GM04503 (cell line): ENCODE results near the gene SH3PXD2B.
"Not testable (repeated sequence)": the region's sequence is repeated elsewhere in the genome, so short reads cannot be mapped to it uniquely, and the experiment has no call there.

Source experiments
- DNase-seq: peaks from one replicate; pipeline ENCODE4 v3.0.0-alpha.2; 2012; ENCODE audit warnings: low read depth

Gene SH3PXD2B

GRCh38 chr5:172417983-172418630, 36.2 kb downstream of the SH3PXD2B start:
- DNase-seq = peak; percentile 92

GRCh38 chr5:172417130-172417841, 37.0 kb downstream of the SH3PXD2B start:
- no peak for DNase-seq

GRCh38 chr5:172415362-172416275, 38.7 kb downstream of the SH3PXD2B start:
- no peak for DNase-seq

GRCh38 chr5:172414531-172415361, 39.6 kb downstream of the SH3PXD2B start:
- DNase-seq = no peak

GRCh38 chr5:172413601-172414171, 40.6 kb downstream of the SH3PXD2B start:
- DNase-seq = no peak

GRCh38 chr5:172412724-172413286, 41.5 kb downstream of the SH3PXD2B start:
- DNase-seq = peak; percentile 96

- DNase-seq = no peak
These were observed 42.7 kb downstream of the SH3PXD2B start for GRCh38 chr5:172411484-172412072.

GRCh38 chr5:172410662-172411483, 43.5 kb downstream of the SH3PXD2B start:
- no peak for DNase-seq

GRCh38 chr5:172410160-172410559, 44.2 kb downstream of the SH3PXD2B start:
- DNase-seq = no peak

GRCh38 chr5:172409477-172409876, 44.8 kb downstream of the SH3PXD2B start:
- not testable (repeated sequence) for DNase-seq

- no peak for DNase-seq
These were observed 46.5 kb downstream of the SH3PXD2B start for GRCh38 chr5:172407822-172408221.

- DNase-seq = no peak
These were observed 47.1 kb downstream of the SH3PXD2B start for GRCh38 chr5:172407241-172407691.

GRCh38 chr5:172405226-172406107, 48.9 kb downstream of the SH3PXD2B start:
- no peak for DNase-seq

GRCh38 chr5:172404746-172405145, 49.6 kb downstream of the SH3PXD2B start:
- no peak for DNase-seq

- no peak for DNase-seq
These were observed 50.5 kb downstream of the SH3PXD2B start for GRCh38 chr5:172403817-172404216.

GRCh38 chr5:172403189-172403796, 51.0 kb downstream of the SH3PXD2B start:
- no peak for DNase-seq

GRCh38 chr5:172402531-172403188, 51.7 kb downstream of the SH3PXD2B start:
- DNase-seq = no peak

GRCh38 chr5:172402031-172402430, 52.3 kb downstream of the SH3PXD2B start:
- DNase-seq = not testable (repeated sequence)
